K562 (cell line): Measurements from ENCODE around the gene RAB5B. TPM values are rescaled to one million over a fixed set of nuclear protein-coding genes. Genes with fewer than 3 reads are reported as not detected.

Experiments used
- HDAC8 ChIP-seq: fragments of 450-650 bp; IDR thresholded peaks from 2 replicates; pipeline ENCODE4 v1.6.1; 2016; ENCODE audit warnings: mild to moderate bottlenecking, missing genetic modification characterization, moderate library complexity, missing compliant biosample characterization
- JUN ChIP-seq, 2 experiments: sonication (generic) in 1 of 2; formaldehyde crosslinking in 1 of 2; IDR thresholded peaks; 2 replicates each; pipeline versions ENCODE4 v1.6.1 to v1.8.0; 2012 to 2022; ENCODE audit warnings: borderline replicate concordance in 2 of 2, mild to moderate bottlenecking in 2 of 2, improper control_type of control experiment in 1 of 2, low read depth in 1 of 2, low read length in 1 of 2, missing genetic modification reagents in 1 of 2
- KAT8 ChIP-seq: fragments of 450-650 bp; IDR thresholded peaks from 2 replicates; pipeline ENCODE4 v1.6.1; 2016; ENCODE audit warnings: low read depth, mild to moderate bottlenecking
- NFE2 ChIP-seq: IDR thresholded peaks from 2 replicates; pipeline ENCODE4 v1.6.1; 2014; ENCODE audit warnings: antibody characterized with exemption, low read depth
- XRCC5 ChIP-seq: fragments of 200-400 bp; formaldehyde crosslinking; IDR thresholded peaks from 2 replicates; pipeline ENCODE4 v1.6.1; 2017; ENCODE audit warnings: low read depth, mild to moderate bottlenecking, low read length
- ZEB2 ChIP-seq: fragments of 450-650 bp; IDR thresholded peaks from 2 replicates; pipeline ENCODE4 v1.6.1; 2016
- ZFP36 ChIP-seq: fragments of 150-350 bp; IDR thresholded peaks from 2 replicates; pipeline ENCODE4 v1.6.1; 2018; ENCODE audit warnings: low read length, low read depth; ENCODE audit not compliant: partially characterized antibody
- polyA plus RNA-seq, 8 experiments: library from polyadenylated mRNA; depleted of rRNA in 4 of 8; stranded (reverse) in 5 of 8; unstranded in 3 of 8; fragments of >200 nt; fragmentation: Nextera tagmentation in 2 of 8; fragmentation: Illumina TruSeq in 1 of 8; extraction: Ambion mirVana in 2 of 8; extraction: Trizol in 1 of 8; gene quantifications; 2 replicates each; pipeline versions ENCODE4 v1.2.1 to v1.2.3, GENCODE V29; 2011 to 2014; ENCODE audit warnings: inconsistent platforms in 1 of 8, missing spikeins in 1 of 8
- total RNA-seq, 7 experiments: library from RNA; depleted of rRNA in 6 of 7; stranded (reverse); fragments of >200 nt in 6 of 7; fragmentation: Illumina TruSeq in 2 of 7; extraction: Trizol in 2 of 7; gene quantifications; 2 replicates each; pipeline versions ENCODE4 v1.2.1 to v1.2.3, GENCODE V29; 2011 to 2021; ENCODE audit warnings: low replicate concordance in 1 of 7
- TF ChIP-seq, protein P1 (sequence below), 2 experiments: fragments of 450-650 bp; formaldehyde crosslinking in 1 of 2; IDR thresholded peaks; 2 replicates each; pipeline versions ENCODE4 v1.4.0 to v1.6.1; 2014 to 2020; ENCODE audit warnings: mild to moderate bottlenecking in 2 of 2, borderline replicate concordance in 1 of 2, low read depth in 1 of 2
- TF ChIP-seq, protein P2 (sequence below): fragments of 450-650 bp; IDR thresholded peaks from 2 replicates; pipeline ENCODE4 v1.6.1; 2014; ENCODE audit warnings: low read depth, mild to moderate bottlenecking, moderate library complexity, borderline replicate concordance
- TF ChIP-seq, protein P3 (sequence below): IDR thresholded peaks from 2 replicates; pipeline ENCODE4 v1.6.1; 2011; ENCODE audit warnings: borderline replicate concordance, low read depth, mild to moderate bottlenecking, moderate library complexity, low read length; ENCODE audit not compliant: insufficient read depth, poor library complexity, severe bottlenecking
- TF ChIP-seq, protein P4 (sequence below), 3 experiments: IDR thresholded peaks in 2 of 3; conservative IDR thresholded peaks in 1 of 3; 2 replicates each; pipeline ENCODE4 v1.5.1; 2011 to 2012; ENCODE audit warnings: low read length in 3 of 3, mild to moderate bottlenecking in 3 of 3, control low read depth in 2 of 3, improper control_type of control experiment in 1 of 3, inconsistent platforms in 1 of 3, low read depth in 1 of 3, mixed read lengths in 1 of 3, moderate library complexity in 1 of 3; ENCODE audit not compliant: insufficient read depth in 2 of 3

Gene RAB5B
- total and polyA plus RNA-seq, 9 of the 15 experiments (the other 6 are each of a cell fraction or from before 2014, with no cell fraction given), result 6.8 to 73.8 (median 25.2) TPM

DNA sequence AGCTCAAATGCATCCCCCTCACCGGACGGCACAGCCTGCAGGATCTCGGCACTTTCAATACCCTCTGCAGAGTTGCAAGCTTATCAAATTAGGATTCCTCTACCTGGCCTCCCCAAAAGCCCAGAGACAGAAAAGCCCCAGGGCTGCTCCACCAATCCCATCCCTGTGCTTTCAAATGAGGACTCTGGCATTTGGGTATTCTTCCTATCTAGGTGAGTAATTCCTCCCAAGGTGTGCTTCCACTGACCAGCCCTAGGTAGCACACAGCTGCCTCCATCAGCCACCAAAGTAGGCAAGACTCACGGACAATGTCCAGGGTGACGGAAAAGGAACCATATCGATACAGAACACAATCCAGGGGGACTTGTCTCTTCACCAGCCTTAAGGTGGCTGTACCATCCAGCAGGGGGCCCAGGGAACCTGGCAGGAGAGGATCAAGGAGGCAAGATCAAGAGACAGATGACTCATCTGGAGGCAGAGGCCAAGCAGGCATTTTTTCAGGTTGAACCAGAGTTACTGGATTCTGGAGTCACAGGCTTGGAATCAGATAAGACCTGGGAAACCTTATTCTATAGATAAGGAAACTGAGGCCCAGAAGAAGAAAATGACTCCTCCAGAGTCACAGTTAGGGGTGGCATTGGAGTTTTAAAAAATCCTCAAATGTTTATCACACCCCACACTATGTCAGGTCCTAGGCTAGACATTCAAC is 17.9 kb upstream of the RAB5B start (continued):
- TF ChIP-seq, protein P1, sequence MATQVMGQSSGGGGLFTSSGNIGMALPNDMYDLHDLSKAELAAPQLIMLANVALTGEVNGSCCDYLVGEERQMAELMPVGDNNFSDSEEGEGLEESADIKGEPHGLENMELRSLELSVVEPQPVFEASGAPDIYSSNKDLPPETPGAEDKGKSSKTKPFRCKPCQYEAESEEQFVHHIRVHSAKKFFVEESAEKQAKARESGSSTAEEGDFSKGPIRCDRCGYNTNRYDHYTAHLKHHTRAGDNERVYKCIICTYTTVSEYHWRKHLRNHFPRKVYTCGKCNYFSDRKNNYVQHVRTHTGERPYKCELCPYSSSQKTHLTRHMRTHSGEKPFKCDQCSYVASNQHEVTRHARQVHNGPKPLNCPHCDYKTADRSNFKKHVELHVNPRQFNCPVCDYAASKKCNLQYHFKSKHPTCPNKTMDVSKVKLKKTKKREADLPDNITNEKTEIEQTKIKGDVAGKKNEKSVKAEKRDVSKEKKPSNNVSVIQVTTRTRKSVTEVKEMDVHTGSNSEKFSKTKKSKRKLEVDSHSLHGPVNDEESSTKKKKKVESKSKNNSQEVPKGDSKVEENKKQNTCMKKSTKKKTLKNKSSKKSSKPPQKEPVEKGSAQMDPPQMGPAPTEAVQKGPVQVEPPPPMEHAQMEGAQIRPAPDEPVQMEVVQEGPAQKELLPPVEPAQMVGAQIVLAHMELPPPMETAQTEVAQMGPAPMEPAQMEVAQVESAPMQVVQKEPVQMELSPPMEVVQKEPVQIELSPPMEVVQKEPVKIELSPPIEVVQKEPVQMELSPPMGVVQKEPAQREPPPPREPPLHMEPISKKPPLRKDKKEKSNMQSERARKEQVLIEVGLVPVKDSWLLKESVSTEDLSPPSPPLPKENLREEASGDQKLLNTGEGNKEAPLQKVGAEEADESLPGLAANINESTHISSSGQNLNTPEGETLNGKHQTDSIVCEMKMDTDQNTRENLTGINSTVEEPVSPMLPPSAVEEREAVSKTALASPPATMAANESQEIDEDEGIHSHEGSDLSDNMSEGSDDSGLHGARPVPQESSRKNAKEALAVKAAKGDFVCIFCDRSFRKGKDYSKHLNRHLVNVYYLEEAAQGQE (IDR thresholded peaks at IDR 0.05; ENCODE audit: borderline replicate concordance), result peak; percentile 15; the same call in 1 of the 2 replicates
- TF ChIP-seq, protein P1 (CRISPR knock-in tag; IDR thresholded peaks at IDR 0.05; ENCODE audit: low read depth), result no peak
- TF ChIP-seq HDAC8 (no peak), ZEB2 (peak; percentile 52; the same call in 1 of the 2 replicates), JUN (IDR thresholded peaks at IDR 0.05; ENCODE audit: borderline replicate concordance, low read depth, low read length) (peak; percentile 70), JUN (CRISPR knock-in tag; IDR thresholded peaks at IDR 0.05; ENCODE audit: borderline replicate concordance) (no peak), NFE2 (peak; percentile 30; the same call in 1 of the 2 replicates), KAT8 (no peak), ZFP36 (peak; percentile 92), XRCC5 (0 out of 2 replicates have a peak, but pooled peaks have one; percentile 38)
- TF ChIP-seq, protein P2, sequence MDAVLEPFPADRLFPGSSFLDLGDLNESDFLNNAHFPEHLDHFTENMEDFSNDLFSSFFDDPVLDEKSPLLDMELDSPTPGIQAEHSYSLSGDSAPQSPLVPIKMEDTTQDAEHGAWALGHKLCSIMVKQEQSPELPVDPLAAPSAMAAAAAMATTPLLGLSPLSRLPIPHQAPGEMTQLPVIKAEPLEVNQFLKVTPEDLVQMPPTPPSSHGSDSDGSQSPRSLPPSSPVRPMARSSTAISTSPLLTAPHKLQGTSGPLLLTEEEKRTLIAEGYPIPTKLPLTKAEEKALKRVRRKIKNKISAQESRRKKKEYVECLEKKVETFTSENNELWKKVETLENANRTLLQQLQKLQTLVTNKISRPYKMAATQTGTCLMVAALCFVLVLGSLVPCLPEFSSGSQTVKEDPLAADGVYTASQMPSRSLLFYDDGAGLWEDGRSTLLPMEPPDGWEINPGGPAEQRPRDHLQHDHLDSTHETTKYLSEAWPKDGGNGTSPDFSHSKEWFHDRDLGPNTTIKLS, result no peak
- TF ChIP-seq, protein P3, sequence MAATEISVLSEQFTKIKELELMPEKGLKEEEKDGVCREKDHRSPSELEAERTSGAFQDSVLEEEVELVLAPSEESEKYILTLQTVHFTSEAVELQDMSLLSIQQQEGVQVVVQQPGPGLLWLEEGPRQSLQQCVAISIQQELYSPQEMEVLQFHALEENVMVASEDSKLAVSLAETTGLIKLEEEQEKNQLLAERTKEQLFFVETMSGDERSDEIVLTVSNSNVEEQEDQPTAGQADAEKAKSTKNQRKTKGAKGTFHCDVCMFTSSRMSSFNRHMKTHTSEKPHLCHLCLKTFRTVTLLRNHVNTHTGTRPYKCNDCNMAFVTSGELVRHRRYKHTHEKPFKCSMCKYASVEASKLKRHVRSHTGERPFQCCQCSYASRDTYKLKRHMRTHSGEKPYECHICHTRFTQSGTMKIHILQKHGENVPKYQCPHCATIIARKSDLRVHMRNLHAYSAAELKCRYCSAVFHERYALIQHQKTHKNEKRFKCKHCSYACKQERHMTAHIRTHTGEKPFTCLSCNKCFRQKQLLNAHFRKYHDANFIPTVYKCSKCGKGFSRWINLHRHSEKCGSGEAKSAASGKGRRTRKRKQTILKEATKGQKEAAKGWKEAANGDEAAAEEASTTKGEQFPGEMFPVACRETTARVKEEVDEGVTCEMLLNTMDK, result peak; percentile 43
- TF ChIP-seq, protein P4, sequence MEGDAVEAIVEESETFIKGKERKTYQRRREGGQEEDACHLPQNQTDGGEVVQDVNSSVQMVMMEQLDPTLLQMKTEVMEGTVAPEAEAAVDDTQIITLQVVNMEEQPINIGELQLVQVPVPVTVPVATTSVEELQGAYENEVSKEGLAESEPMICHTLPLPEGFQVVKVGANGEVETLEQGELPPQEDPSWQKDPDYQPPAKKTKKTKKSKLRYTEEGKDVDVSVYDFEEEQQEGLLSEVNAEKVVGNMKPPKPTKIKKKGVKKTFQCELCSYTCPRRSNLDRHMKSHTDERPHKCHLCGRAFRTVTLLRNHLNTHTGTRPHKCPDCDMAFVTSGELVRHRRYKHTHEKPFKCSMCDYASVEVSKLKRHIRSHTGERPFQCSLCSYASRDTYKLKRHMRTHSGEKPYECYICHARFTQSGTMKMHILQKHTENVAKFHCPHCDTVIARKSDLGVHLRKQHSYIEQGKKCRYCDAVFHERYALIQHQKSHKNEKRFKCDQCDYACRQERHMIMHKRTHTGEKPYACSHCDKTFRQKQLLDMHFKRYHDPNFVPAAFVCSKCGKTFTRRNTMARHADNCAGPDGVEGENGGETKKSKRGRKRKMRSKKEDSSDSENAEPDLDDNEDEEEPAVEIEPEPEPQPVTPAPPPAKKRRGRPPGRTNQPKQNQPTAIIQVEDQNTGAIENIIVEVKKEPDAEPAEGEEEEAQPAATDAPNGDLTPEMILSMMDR (IDR thresholded peaks at IDR 0.05 in 2 of 3, conservative IDR thresholded peaks at IDR 0.05 in 1 of 3; ENCODE audit: insufficient read depth in 2 of 3, low read depth in 1 of 3, low read length in 3 of 3), result peak; percentile 38 to 57 (median 49)
